Left lobe of liver (tissue), 2 donors: ENCODE data around the gene LRRN4. TPM values are rescaled to one million over a fixed set of nuclear protein-coding genes. Genes with fewer than 3 reads are reported as not detected.
A peak's percentile ranks its signal among the peaks of the same experiment; 100 is the strongest.
"Not testable (repeated sequence)": the region's sequence is repeated elsewhere in the genome, so short reads cannot be mapped to it uniquely, and the experiment has no call there.

Experiments used
- ATAC-seq: fragments of 200-7000 bp; cut with Tn5 transposase; one replicate; pipeline ENCODE4 v1.9.1; 2020; ENCODE audit warnings: mild to moderate bottlenecking, moderate library complexity
- DNase-seq: peaks from one replicate; pipeline ENCODE4 v3.0.0-alpha.2; 2020; ENCODE audit warnings: low spot score
- total RNA-seq: library from RNA; stranded (reverse); gene quantifications from one replicate; pipeline ENCODE4 v1.2.1, GENCODE V29; 2021
- donor health status: DM: no; HTN: no; CAD: no; lungs with moderate emphysema.
- donor health status: DM: no; HTN: yes; CAD: no.

The LRRN4 gene
- total RNA-seq, 1 donor from 2014 or later = 0.40 TPM

- DNase-seq (no peak), ATAC-seq (no peak)
Observed at GRCh38 chr20:6061544-6061943, 7.7 kb upstream of the LRRN4 start.

GRCh38 chr20:6060213-6060612, 6.4 kb upstream of the LRRN4 start:
- no peak for DNase-seq
- no peak for ATAC-seq

- DNase-seq = no peak
- no peak for ATAC-seq
Observed at GRCh38 chr20:6058684-6059295, 4.9 kb upstream of the LRRN4 start.

GRCh38 chr20:6057691-6058090, 3.8 kb upstream of the LRRN4 start:
- no peak for ATAC-seq

GRCh38 chr20:6057139-6057538, 3.3 kb upstream of the LRRN4 start:
- no peak for DNase-seq
- ATAC-seq = no peak

More at GRCh38 chr20:6057691-6058090, 3.8 kb upstream of the LRRN4 start:
- DNase-seq = no peak

DNA sequence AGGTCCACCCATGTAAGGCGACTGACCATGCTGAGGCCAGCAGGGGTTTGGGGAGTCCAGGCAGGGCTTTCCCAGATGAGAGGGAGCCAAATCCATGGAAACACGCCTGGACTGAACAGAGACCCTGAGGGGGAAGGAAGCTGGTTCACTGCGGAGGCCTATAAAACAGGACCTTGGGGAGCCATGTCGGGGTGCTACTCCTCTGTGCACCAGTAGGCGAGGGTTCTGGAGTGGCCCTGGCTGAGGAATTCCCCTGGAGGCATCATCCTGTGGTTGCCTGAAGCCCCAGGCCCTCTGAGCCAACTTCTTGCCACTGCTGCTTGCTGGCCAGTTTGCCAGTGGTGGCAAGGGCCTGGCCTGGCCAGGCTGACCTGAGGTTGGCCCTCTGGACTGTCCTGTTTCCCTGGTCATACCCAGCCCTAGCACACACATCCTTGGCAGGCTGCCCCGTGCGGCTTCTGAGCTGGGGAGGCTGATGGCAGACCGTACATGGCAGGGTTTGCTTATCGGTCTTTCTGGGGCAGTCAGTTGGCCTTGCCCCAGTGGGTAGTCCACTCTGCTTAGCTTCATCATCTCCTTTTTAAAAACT, 2.2 kb upstream of the LRRN4 start:
- peak; percentile 94 for ATAC-seq
- DNase-seq = peak; percentile 93

- DNase-seq (no peak), ATAC-seq (no peak)
Observed at GRCh38 chr20:6055161-6055783, 1.4 kb upstream of the LRRN4 start.

- not testable (repeated sequence) for ATAC-seq, DNase-seq
Observed at GRCh38 chr20:6054689-6055051, 810 bp upstream of the LRRN4 start.

- no peak for DNase-seq
- no peak for ATAC-seq
Observed at GRCh38 chr20:6053064-6053775, 640 bp downstream of the LRRN4 start.

DNA sequence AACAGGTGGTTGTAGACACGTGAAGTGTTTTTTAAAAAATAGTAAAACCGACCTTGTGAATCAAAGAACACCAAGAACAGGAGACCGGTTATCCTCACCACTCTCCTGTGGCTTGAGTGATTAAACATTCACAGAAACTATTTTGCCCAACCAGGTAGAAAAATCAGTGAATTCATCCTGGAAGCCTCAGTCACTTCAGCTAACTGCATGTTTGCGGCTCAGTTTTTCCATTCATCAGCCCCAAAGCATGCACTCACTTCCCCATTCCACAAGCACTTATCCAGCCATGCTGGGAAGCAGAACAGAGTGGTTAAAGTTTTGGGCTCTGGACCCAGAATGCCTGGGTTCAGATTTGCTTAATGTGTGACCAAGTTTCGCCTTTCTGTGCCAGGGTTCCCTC, 2.4 kb downstream of the LRRN4 start:
- DNase-seq (no peak), ATAC-seq (no peak)

GRCh38 chr20:6048391-6048790, 5.5 kb downstream of the LRRN4 start:
- DNase-seq (no peak), ATAC-seq (no peak)

DNA sequence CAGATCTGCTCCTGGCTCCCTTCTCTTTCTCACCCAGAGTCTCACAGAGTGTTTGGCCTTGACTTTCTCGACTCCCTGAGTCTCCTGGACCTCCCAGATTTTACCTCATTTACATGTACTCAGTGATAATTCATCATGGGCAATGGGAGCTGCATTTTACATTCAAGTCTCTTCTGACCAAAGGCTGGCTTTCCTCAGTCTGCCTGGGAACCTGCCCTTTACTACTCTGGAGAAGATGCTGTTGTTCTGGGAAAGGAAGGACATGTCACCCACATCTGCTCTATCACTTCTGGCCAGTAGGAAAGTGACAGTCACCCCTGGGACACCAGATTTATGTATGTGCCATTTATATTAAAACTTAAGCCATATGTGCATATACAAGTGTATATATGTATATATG, 7.4 kb downstream of the LRRN4 start:
- ATAC-seq (no peak), DNase-seq (no peak)

DNA sequence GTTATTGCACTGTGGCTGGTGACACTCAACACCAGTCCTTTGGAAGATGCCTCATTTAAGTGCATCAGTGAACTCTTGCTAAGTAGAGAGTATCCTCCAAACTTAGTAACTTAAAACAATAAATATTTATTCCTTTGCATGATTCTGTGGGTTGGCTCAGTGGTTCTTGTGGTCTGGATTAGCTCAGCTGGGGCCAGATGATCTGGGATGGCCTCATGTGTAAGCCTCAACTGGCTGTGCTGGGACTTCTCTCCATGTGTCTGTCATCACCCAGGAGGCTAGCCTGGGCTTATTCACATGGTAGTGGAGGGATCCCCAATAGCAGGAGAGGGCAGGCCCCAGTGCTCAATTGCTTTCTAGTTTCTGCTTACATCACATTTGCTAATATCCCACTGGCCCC, 8.3 kb downstream of the LRRN4 start:
- DNase-seq (no peak), ATAC-seq (no peak)

GRCh38 chr20:6044115-6044514, 9.7 kb downstream of the LRRN4 start:
- ATAC-seq = peak; percentile 71

GRCh38 chr20:6041808-6042265, 12.0 kb downstream of the LRRN4 start:
- ATAC-seq (peak; percentile 10), DNase-seq (no peak)

More at GRCh38 chr20:6044115-6044514, 9.7 kb downstream of the LRRN4 start:
- DNase-seq = no peak

DNA sequence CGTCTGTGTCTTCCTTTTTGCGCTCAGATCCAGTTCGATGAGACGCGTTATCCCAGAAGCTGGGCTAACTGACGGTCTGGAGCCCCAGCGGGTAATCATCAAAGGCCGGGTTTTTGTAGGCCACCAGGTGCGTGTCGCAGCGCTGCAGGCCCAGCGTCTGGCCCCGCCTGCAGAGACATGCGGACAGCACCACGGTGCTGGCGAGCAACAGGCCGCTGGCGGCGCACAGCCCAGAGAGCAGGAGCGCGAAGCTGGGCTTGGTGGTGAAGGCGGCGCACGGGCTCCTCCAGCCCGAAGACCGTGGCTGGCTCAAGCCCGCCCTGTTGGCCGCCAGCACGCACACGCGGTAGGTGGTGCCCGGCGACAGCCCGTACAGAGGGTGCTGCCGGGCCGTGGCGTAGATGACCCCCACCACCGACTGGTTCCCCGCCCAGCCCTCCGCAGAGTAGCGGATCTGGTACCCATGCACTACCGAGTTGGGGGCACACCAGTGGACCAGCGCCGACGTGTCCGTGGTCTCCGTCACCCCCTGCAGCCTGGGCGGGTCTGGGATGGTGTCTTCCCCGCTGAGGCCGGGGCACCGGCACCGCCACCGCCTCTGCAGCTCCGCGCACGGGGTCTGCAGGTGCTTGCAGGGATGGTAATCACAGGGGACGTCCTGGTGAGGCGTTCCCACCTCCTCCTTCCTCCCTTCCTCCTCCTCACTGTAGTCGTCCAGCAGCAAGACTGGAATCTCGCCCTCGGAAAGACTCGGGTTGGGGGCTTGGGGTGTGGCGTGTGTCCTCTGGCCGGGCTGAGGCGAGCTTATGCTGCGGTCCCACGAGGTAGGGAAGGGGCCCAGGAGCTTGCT, 12.7 kb downstream of the LRRN4 start:
- ATAC-seq (peak; percentile 4), DNase-seq (no peak)

GRCh38 chr20:6040540-6040939, 13.3 kb downstream of the LRRN4 start:
- DNase-seq (no peak), ATAC-seq (no peak)

- ATAC-seq (no peak), DNase-seq (no peak)
Observed at GRCh38 chr20:6039766-6040165, 14.1 kb downstream of the LRRN4 start.

- ATAC-seq = no peak
- DNase-seq = no peak
Observed at GRCh38 chr20:6038256-6038655, 15.6 kb downstream of the LRRN4 start.

GRCh38 chr20:6037082-6037481, 16.8 kb downstream of the LRRN4 start:
- DNase-seq (no peak), ATAC-seq (no peak)

GRCh38 chr20:6036213-6036612, 17.6 kb downstream of the LRRN4 start:
- ATAC-seq (no peak), DNase-seq (no peak)
